H9 (cell line): ENCODE measurements around the gene HSPA6. TPM values are rescaled to one million over a fixed set of nuclear protein-coding genes. Genes with fewer than 3 reads are reported as not detected.

ENCODE experiments used
- DNase-seq: peaks from one replicate; pipeline ENCODE4 v3.0.0-alpha.2; 2017
- H2AFZ ChIP-seq: one replicate; pipeline ENCODE4 v1.6.1; 2013; ENCODE audit warnings: mild to moderate bottlenecking, low read length, control low read depth, moderate library complexity
- H2AK5ac ChIP-seq: 2 replicates; pipeline ENCODE4 v1.6.1; 2013; ENCODE audit warnings: low read length, control low read depth, mixed read lengths; ENCODE audit not compliant: insufficient read length
- H2BK120ac ChIP-seq: one replicate; pipeline ENCODE4 v1.6.1; 2013; ENCODE audit warnings: low read depth, mild to moderate bottlenecking, low read length, control low read depth, inconsistent platforms; ENCODE audit not compliant: poor library complexity, severe bottlenecking
- H2BK12ac ChIP-seq: 2 replicates; pipeline ENCODE4 v1.6.1; 2013; ENCODE audit warnings: low read length, control low read depth, mixed read lengths, low read depth; ENCODE audit not compliant: insufficient read length
- H2BK15ac ChIP-seq: 2 replicates; pipeline ENCODE4 v1.6.1; 2013; ENCODE audit warnings: low read depth, low read length, control low read depth
- H2BK20ac ChIP-seq: one replicate; pipeline ENCODE4 v1.6.1; 2013; ENCODE audit warnings: low read depth, mild to moderate bottlenecking, low read length, control low read depth, inconsistent platforms; ENCODE audit not compliant: poor library complexity, severe bottlenecking
- H2BK5ac ChIP-seq: 2 replicates; pipeline ENCODE4 v1.6.1; 2013; ENCODE audit warnings: low read length, control low read depth, mixed read lengths; ENCODE audit not compliant: insufficient read length
- H3K14ac ChIP-seq: 2 replicates; pipeline ENCODE4 v1.6.1; 2013; ENCODE audit warnings: low read length, control low read depth; ENCODE audit not compliant: insufficient read depth
- H3K18ac ChIP-seq: 2 replicates; pipeline ENCODE4 v1.6.1; 2013; ENCODE audit warnings: low read depth, mild to moderate bottlenecking, mixed read lengths, low read length, control low read depth; ENCODE audit not compliant: insufficient read length
- H3K23ac ChIP-seq: 2 replicates; pipeline ENCODE4 v1.6.1; 2013; ENCODE audit warnings: low read length, control low read depth, mixed read lengths, low read depth; ENCODE audit not compliant: insufficient read length
- H3K23me2 ChIP-seq: 2 replicates; pipeline ENCODE4 v1.6.1; 2013; ENCODE audit warnings: low read depth, mild to moderate bottlenecking, mixed read lengths, low read length, control low read depth; ENCODE audit not compliant: insufficient read length, poor library complexity, severe bottlenecking
- H3K27ac ChIP-seq: 2 replicates; pipeline ENCODE4 v1.5.1; 2013; ENCODE audit warnings: low read length, control low read depth, mixed read lengths, low read depth; ENCODE audit not compliant: insufficient read length
- H3K27me3 ChIP-seq: 2 replicates; pipeline ENCODE4 v1.6.1; 2013; ENCODE audit warnings: low read length, control low read depth, inconsistent platforms; ENCODE audit not compliant: insufficient read depth
- H3K4ac ChIP-seq: 2 replicates; pipeline ENCODE4 v1.6.1; 2013; ENCODE audit warnings: low read depth, mild to moderate bottlenecking, control low read depth, inconsistent platforms, low read length, moderate library complexity
- H3K4me1 ChIP-seq: 2 replicates; pipeline ENCODE4 v1.6.1; 2013; ENCODE audit warnings: low read length, control low read depth, inconsistent platforms; ENCODE audit not compliant: insufficient read depth
- H3K4me2 ChIP-seq: 2 replicates; pipeline ENCODE4 v1.6.1; 2013; ENCODE audit warnings: low read length, control low read depth, mixed read lengths; ENCODE audit not compliant: insufficient read length, insufficient read depth
- H3K56ac ChIP-seq: 2 replicates; pipeline ENCODE4 v1.6.1; 2013; ENCODE audit warnings: low read depth, mild to moderate bottlenecking, mixed read lengths, low read length, control low read depth; ENCODE audit not compliant: insufficient read length
- H3K79me1 ChIP-seq: 2 replicates; pipeline ENCODE4 v1.6.1; 2013; ENCODE audit warnings: low read depth, mild to moderate bottlenecking, moderate library complexity, low read length, control low read depth, inconsistent platforms; ENCODE audit not compliant: insufficient read depth, poor library complexity, severe bottlenecking
- H3K79me2 ChIP-seq: 2 replicates; pipeline ENCODE4 v1.6.1; 2013; ENCODE audit warnings: low read length, control low read depth, inconsistent platforms; ENCODE audit not compliant: insufficient read depth
- H3K9ac ChIP-seq: 2 replicates; pipeline ENCODE4 v1.6.1; 2013; ENCODE audit warnings: low read length, control low read depth, mixed read lengths; ENCODE audit not compliant: insufficient read length; ENCODE audit errors: extremely low read depth
- H3K9me3 ChIP-seq: one replicate; pipeline ENCODE4 v1.6.1; 2013; ENCODE audit warnings: low read depth, low read length, inconsistent platforms; ENCODE audit not compliant: control insufficient read depth
- H3T11ph ChIP-seq: one replicate; pipeline ENCODE4 v1.6.1; 2013; ENCODE audit warnings: mild to moderate bottlenecking, low read length, control low read depth, inconsistent platforms
- H4K20me1 ChIP-seq: one replicate; pipeline ENCODE4 v1.6.1; 2013; ENCODE audit not compliant: control insufficient read depth, insufficient read length, insufficient read depth
- H4K5ac ChIP-seq: 2 replicates; pipeline ENCODE4 v1.6.1; 2013; ENCODE audit warnings: low read depth, mild to moderate bottlenecking, mixed read lengths, low read length, control low read depth; ENCODE audit not compliant: insufficient read length
- H4K8ac ChIP-seq: replicated peaks from 2 replicates; pipeline ENCODE4 v1.6.1; 2013; ENCODE audit warnings: low read length, control low read depth, mixed read lengths, low read depth; ENCODE audit not compliant: insufficient read length
- H4K91ac ChIP-seq: 2 replicates; pipeline ENCODE4 v1.6.1; 2013; ENCODE audit warnings: low read depth, mild to moderate bottlenecking, moderate library complexity, mixed read lengths, low read length, control low read depth; ENCODE audit not compliant: insufficient read length
- H3K27ac Mint-ChIP-seq, 3 experiments: 2 replicates in 2 of 3; 3 replicates in 1 of 3; pipeline ENCODE4 v1.8.0; 2020 to 2021; ENCODE audit warnings: mixed read lengths in 3 of 3, mild to moderate bottlenecking in 1 of 3, moderate library complexity in 1 of 3
- H3K27me3 Mint-ChIP-seq: 2 replicates; pipeline ENCODE4 v1.8.0; 2021; ENCODE audit warnings: low read depth, mild to moderate bottlenecking, moderate library complexity, mixed read lengths
- H3K36me3 Mint-ChIP-seq, 3 experiments: 2 replicates in 2 of 3; 3 replicates in 1 of 3; pipeline ENCODE4 v1.8.0; 2020 to 2021; ENCODE audit warnings: low read depth in 3 of 3, mixed read lengths in 3 of 3; ENCODE audit not compliant: insufficient read depth in 1 of 3
- H3K4me1 Mint-ChIP-seq, 2 experiments: 2 replicates each; pipeline ENCODE4 v1.8.0; 2020; ENCODE audit warnings: mixed read lengths in 2 of 2
- H3K4me3 Mint-ChIP-seq, 2 experiments: 2 replicates in 1 of 2; 3 replicates in 1 of 2; pipeline ENCODE4 v1.8.0; 2020 to 2021; ENCODE audit warnings: mild to moderate bottlenecking in 2 of 2, mixed read lengths in 2 of 2, moderate library complexity in 1 of 2
- H3K9me3 Mint-ChIP-seq, 2 experiments: 2 replicates in 1 of 2; 3 replicates in 1 of 2; pipeline ENCODE4 v1.8.0; 2020; ENCODE audit warnings: mild to moderate bottlenecking in 2 of 2, mixed read lengths in 2 of 2, moderate library complexity in 1 of 2
- CTCF ChIP-seq: fragments of 200-600 bp; sonication (generic); conservative IDR thresholded peaks from 3 replicates; pipeline ENCODE4 v1.8.0; 2021; ENCODE audit warnings: antibody characterized with exemption, mild to moderate bottlenecking
- WGBS: extraction: QIAGEN DNeasy Blood & Tissue Kit; methylation state at CpG from one replicate; pipeline ENCODE4 v1.1.7; 2013; ENCODE audit warnings: missing lambda C conversion rate, low lambda C conversion rate, mixed read lengths; ENCODE audit not compliant: insufficient read length; ENCODE audit errors: extremely low coverage; 5-methylcytosine and 5-hydroxymethylcytosine counted together
- total RNA-seq: library from RNA; stranded (reverse); gene quantifications from 2 replicates; pipeline ENCODE4 v1.2.1, GENCODE V29; 2021

Gene HSPA6
- total RNA-seq, 1 experiment from 2014 or later, result not detected

GRCh38 chr1:161510477-161510876 is 13.9 kb upstream of the HSPA6 start:
- no peak overlapping the region for H3K56ac ChIP-seq
- no peak for TF ChIP-seq CTCF
- no peak overlapping the region for H3K18ac ChIP-seq
- Mint-ChIP-seq H3K9me3 (no peaks in the 10 kb centered on the region; a peak in 2 of 5 replicates), H3K27me3 (no peaks in the 10 kb centered on the region; the same call in none of the 2 replicates), H3K36me3 (no peaks in the 10 kb centered on the region), H3K27ac (peak overlapping the region in 1 of 3 experiments; percentile 23; a peak in 1 of 7 replicates), H3K4me1 (peaks cover 18 to 27% of the 10 kb centered on the region in 2 experiments), H3K4me3 (no peak overlapping the region)
- H3K4me1 ChIP-seq, result no peaks in the 10 kb centered on the region
- H3T11ph ChIP-seq, result no peak overlapping the region
- no peaks in the 10 kb centered on the region for H3K79me2 ChIP-seq
- no peaks in the 10 kb centered on the region for H3K79me1 ChIP-seq
- no CpG with 5 or more reads among the region's 3 CpGs for WGBS
- H2AFZ ChIP-seq, result no peak overlapping the region
- H3K9me3 ChIP-seq, result no peaks in the 10 kb centered on the region
- H3K23ac ChIP-seq, result no peak overlapping the region
- H2BK5ac ChIP-seq, result no peak overlapping the region
- no peak overlapping the region for H4K5ac ChIP-seq
- no peak overlapping the region for H4K91ac ChIP-seq
- no peak overlapping the region for H3K14ac ChIP-seq
- H3K23me2 ChIP-seq, result no peaks in the 10 kb centered on the region
- no peak overlapping the region for H2BK12ac ChIP-seq
- H4K8ac ChIP-seq, result no peak overlapping the region
- DNase-seq, result no peak
- no peak overlapping the region for H2BK120ac ChIP-seq
- H3K27me3 ChIP-seq, result no peaks in the 10 kb centered on the region
- H3K4me2 ChIP-seq, result no peak overlapping the region
- H2AK5ac ChIP-seq, result no peak overlapping the region
- H4K20me1 ChIP-seq, result no peaks in the 10 kb centered on the region
- no peak overlapping the region for H3K4ac ChIP-seq
- no peak overlapping the region for H2BK15ac ChIP-seq
- no peak overlapping the region for H3K27ac ChIP-seq
- H3K9ac ChIP-seq, result no peak overlapping the region
- no peak overlapping the region for H2BK20ac ChIP-seq
